C4-2B (cell line): ENCODE measurements around the gene WDR73.

Experiments used
- CTCF ChIP-seq: fragments of 450-650 bp; conservative IDR thresholded peaks from 2 replicates; pipeline ENCODE4 v1.5.1; 2017; ENCODE audit warnings: mild to moderate bottlenecking
- ZFX ChIP-seq: fragments of 450-650 bp; IDR thresholded peaks from 2 replicates; pipeline ENCODE4 v1.6.1; 2017

- TF ChIP-seq CTCF: no peak
- TF ChIP-seq ZFX: no peak
Measured at GRCh38 chr15:84658788-84659411, 4.8 kb upstream of the WDR73 start.
